GM21723 (cell line): Measurements from ENCODE around the gene ZNF211.
A peak's percentile ranks its signal among the peaks of the same experiment; 100 is the strongest.

ENCODE experiments used
- ATAC-seq: cut with Tn5 transposase; IDR thresholded peaks from one replicate; pipeline ENCODE4 v1.9.1; 2021; ENCODE audit warnings: mild to moderate bottlenecking, moderate library complexity; ENCODE audit not compliant: unreplicated experiment

ZNF211 gene

GRCh38 chr19:57632987-57633831 lies at the start of gene ZNF211:
ZNF211 (plus strand) TSS chr19:57633168; CDS start chr19:57633347, 179 bp downstream.
- peak; percentile 94 for ATAC-seq

- ATAC-seq: peak; percentile 70
Measured at GRCh38 chr19:57583521-57584416, 49.2 kb upstream of the ZNF211 start, which contains the start of gene ZIK1. ZIK1 (plus strand) TSS chr19:57584145; CDS start chr19:57584357, 212 bp downstream.

GRCh38 chr19:57587529-57587928 lies 45.4 kb upstream of the ZNF211 start:
- no peak for ATAC-seq

GRCh38 chr19:57599377-57599760 lies 33.6 kb upstream of the ZNF211 start:
- ATAC-seq: peak; percentile 13

GRCh38 chr19:57599761-57600383 lies 33.1 kb upstream of the ZNF211 start, which contains the start of gene ZNF530:
ZNF530 (plus strand) TSS chr19:57599885; CDS start chr19:57604346, 4,461 bp downstream.
- ATAC-seq: peak; percentile 91

- ATAC-seq: no peak
Measured at GRCh38 chr19:57606931-57607330, 26.0 kb upstream of the ZNF211 start.

- no peak for ATAC-seq
Measured at GRCh38 chr19:57611113-57611512, 21.9 kb upstream of the ZNF211 start.

GRCh38 chr19:57613941-57614743 lies 18.8 kb upstream of the ZNF211 start, which contains the start of gene ZNF134:
ZNF134 (plus strand) TSS chr19:57614242; CDS start chr19:57619469, 5,227 bp downstream.
- ATAC-seq: peak; percentile 96

- no peak for ATAC-seq
Measured at GRCh38 chr19:57615346-57615745, 17.6 kb upstream of the ZNF211 start.

GRCh38 chr19:57620673-57621348 lies 12.2 kb upstream of the ZNF211 start:
- no peak for ATAC-seq

GRCh38 chr19:57623091-57623490 lies 9.9 kb upstream of the ZNF211 start:
- no peak for ATAC-seq

- no peak for ATAC-seq
Measured at GRCh38 chr19:57633832-57634131, 814 bp downstream of the ZNF211 start.

- no peak for ATAC-seq
Measured at GRCh38 chr19:57637379-57637778, 4.4 kb downstream of the ZNF211 start.

- no peak for ATAC-seq
Measured at GRCh38 chr19:57641715-57642234, 8.8 kb downstream of the ZNF211 start.

- no peak for ATAC-seq
Measured at GRCh38 chr19:57642396-57643046, 9.6 kb downstream of the ZNF211 start.

GRCh38 chr19:57643734-57644133 lies 10.8 kb downstream of the ZNF211 start:
- no peak for ATAC-seq

GRCh38 chr19:57648331-57649003 lies 15.5 kb downstream of the ZNF211 start:
- ATAC-seq: no peak

GRCh38 chr19:57651654-57651996 lies 18.7 kb downstream of the ZNF211 start:
- no peak for ATAC-seq
